A549 (cell line): ENCODE results near the gene CMTM4. TPM values are rescaled to one million over a fixed set of nuclear protein-coding genes. Genes with fewer than 3 reads are reported as not detected.

Experiments
- ATAC-seq, 2 experiments: fragments of 200-7000 bp in 1 of 2; fragments of >200 bp in 1 of 2; cut with Nextera tagmentation in 1 of 2; cut with Tn5 transposase in 1 of 2; 3 replicates each; pipeline versions ENCODE4 v1.8.0 to v1.9.1; 2018 to 2020; ENCODE audit warnings: mild to moderate bottlenecking in 1 of 2, moderate library complexity in 1 of 2
- CTCF ChIA-PET: fragments of 300-600 bp; sonication (Branson Sonifier 250); formaldehyde crosslinking; extraction: SDS; loops from one replicate; lab custom pipeline; 2021; ENCODE audit warnings: antibody characterized with exemption, inconsistent platforms; lab: Yijun Ruan, JAX
- POLR2A ChIA-PET: fragments of 350-600 bp; formaldehyde crosslinking; extraction: SDS; loops from one replicate; lab custom pipeline; 2021; ENCODE audit warnings: antibody characterized with exemption, inconsistent platforms; lab: Yijun Ruan, JAX
- DNase-seq, 2 experiments: peaks; one replicate each; pipeline versions ENCODE4 v3.0.0 to v3.0.0-alpha.2; 2011 to 2016; ENCODE audit warnings: low read depth in 1 of 2, low spot score in 1 of 2
- FAIRE-seq: peaks from 2 replicates; lab custom pipeline; 2011; peaks lifted over from hg19 to GRCh38; lab: Jason Lieb, UNC
- H3K27ac ChIP-seq, 2 experiments: fragments of >200 bp; sonication (Bioruptor Twin); formaldehyde crosslinking; 3 replicates each; pipeline ENCODE4 v1.5.1; 2016 to 2017
- H3K4me1 ChIP-seq: fragments of >200 bp; sonication (Bioruptor Twin); formaldehyde crosslinking; 3 replicates; pipeline ENCODE4 v1.6.1; 2016
- H3K4me2 ChIP-seq: fragments of >200 bp; sonication (Bioruptor Twin); formaldehyde crosslinking; 3 replicates; pipeline ENCODE4 v1.6.1; 2016
- H3K4me3 ChIP-seq: fragments of >200 bp; sonication (Bioruptor Twin); formaldehyde crosslinking; 3 replicates; pipeline ENCODE4 v1.5.1; 2016
- H3K9me3 ChIP-seq: fragments of >200 bp; sonication (Bioruptor Twin); formaldehyde crosslinking; 3 replicates; pipeline ENCODE4 v1.6.1; 2016
- ATOH8 ChIP-seq: fragments of 250-450 bp; sonication (Bioruptor Pico); IDR thresholded peaks from 2 replicates; pipeline ENCODE4 v1.5.0; 2020; ENCODE audit warnings: low read depth, mild to moderate bottlenecking, moderate library complexity
- CBX8 ChIP-seq: fragments of 200-600 bp; sonication (generic); IDR thresholded peaks from 2 replicates; pipeline ENCODE4 v1.6.1; 2016
- CEBPB ChIP-seq, 2 experiments: fragments of >200 bp in 1 of 2; sonication (Bioruptor Twin) in 1 of 2; formaldehyde crosslinking in 1 of 2; IDR thresholded peaks; 2 replicates each; pipeline ENCODE4 v1.6.1; 2012 to 2016
- CTCF ChIP-seq: fragments of >200 bp; sonication (Bioruptor Twin); formaldehyde crosslinking; IDR thresholded peaks from 3 replicates; pipeline ENCODE4 v1.5.1; 2016
- EP300 ChIP-seq, 2 experiments: fragments of >200 bp; sonication (Bioruptor Twin); formaldehyde crosslinking; IDR thresholded peaks; 2 replicates in 1 of 2; 3 replicates in 1 of 2; pipeline ENCODE4 v1.6.1; 2016 to 2017
- GATA3 ChIP-seq: IDR thresholded peaks from 2 replicates; pipeline ENCODE4 v1.6.1; 2012; ENCODE audit warnings: borderline replicate concordance
- HEYL ChIP-seq: fragments of 250-450 bp; sonication (Bioruptor Pico); IDR thresholded peaks from 2 replicates; pipeline ENCODE4 v1.8.0; 2021; ENCODE audit warnings: mild to moderate bottlenecking, moderate library complexity
- HOXB5 ChIP-seq: fragments of 250-450 bp; sonication (Bioruptor Pico); IDR thresholded peaks from 2 replicates; pipeline ENCODE4 v1.5.0; 2020; ENCODE audit warnings: mild to moderate bottlenecking, moderate library complexity
- KDM1A ChIP-seq: fragments of 200-600 bp; sonication (generic); IDR thresholded peaks from 2 replicates; pipeline ENCODE4 v1.6.1; 2016; ENCODE audit warnings: low read depth, mild to moderate bottlenecking
- MYC ChIP-seq: IDR thresholded peaks from 2 replicates; pipeline ENCODE4 v1.6.1; 2012; ENCODE audit warnings: mild to moderate bottlenecking, inconsistent platforms, low read length, improper control_type of control experiment, borderline replicate concordance
- NPAS2 ChIP-seq: fragments of 250-450 bp; sonication (Bioruptor Pico); IDR thresholded peaks from 2 replicates; pipeline ENCODE4 v1.8.0; 2022; ENCODE audit warnings: mild to moderate bottlenecking, moderate library complexity, borderline replicate concordance
- NR3C1 ChIP-seq: fragments of >200 bp; sonication (Bioruptor Twin); formaldehyde crosslinking; IDR thresholded peaks from 3 replicates; pipeline ENCODE4 v1.6.1; 2017
- POLR2AphosphoS2 ChIP-seq: conservative IDR thresholded peaks from 2 replicates; pipeline ENCODE4 v1.6.1; 2012; ENCODE audit warnings: low read length, improper control_type of control experiment, inconsistent platforms
- RAD21 ChIP-seq, 2 experiments: fragments of >200 bp in 1 of 2; sonication (Bioruptor Twin) in 1 of 2; formaldehyde crosslinking in 1 of 2; IDR thresholded peaks in 1 of 2; conservative IDR thresholded peaks in 1 of 2; 2 replicates in 1 of 2; 3 replicates in 1 of 2; pipeline ENCODE4 v1.6.1; 2012 to 2018; ENCODE audit warnings: inconsistent platforms in 1 of 2
- RARB ChIP-seq: fragments of 250-450 bp; sonication (Bioruptor Pico); IDR thresholded peaks from 2 replicates; pipeline ENCODE4 v1.8.0; 2021; ENCODE audit warnings: mild to moderate bottlenecking, moderate library complexity
- REST ChIP-seq: fragments of 200-600 bp; sonication (generic); IDR thresholded peaks from 2 replicates; pipeline ENCODE4 v1.6.1; 2016; ENCODE audit warnings: antibody characterized with exemption, mild to moderate bottlenecking, moderate library complexity
- RFX5 ChIP-seq: fragments of 450-650 bp; IDR thresholded peaks from 2 replicates; pipeline ENCODE4 v1.7.1; 2014; ENCODE audit warnings: antibody characterized with exemption, mild to moderate bottlenecking, moderate library complexity
- TFCP2L1 ChIP-seq: fragments of 250-450 bp; sonication (Bioruptor Pico); IDR thresholded peaks from 2 replicates; pipeline ENCODE4 v1.5.0; 2021; ENCODE audit warnings: mild to moderate bottlenecking
- USF2 ChIP-seq: fragments of 450-650 bp; IDR thresholded peaks from 2 replicates; pipeline ENCODE4 v1.6.1; 2014; ENCODE audit warnings: antibody characterized with exemption
- ZFP36 ChIP-seq: fragments of 450-650 bp; IDR thresholded peaks from 2 replicates; pipeline ENCODE4 v1.6.1; 2014; ENCODE audit warnings: borderline replicate concordance; ENCODE audit not compliant: partially characterized antibody
- WGBS: methylation state at CpG from one replicate; pipeline ENCODE4 v1.1.6; 2017; ENCODE audit errors: missing lambda C conversion rate; 5-methylcytosine and 5-hydroxymethylcytosine counted together
- polyA plus RNA-seq, 4 experiments: library from polyadenylated mRNA; depleted of rRNA in 3 of 4; stranded (reverse); fragments of >200 nt; fragmentation: RNase III in 1 of 4; extraction: RNeasy Plus Mini Kit Qiagen cat#74134 plus additional on column Dnase treatment in 1 of 4; gene quantifications; 2 replicates in 3 of 4; 3 replicates in 1 of 4; pipeline ENCODE4 v1.2.3, GENCODE V29; 2011 to 2017
- TF ChIP-seq, protein P1 (sequence below): fragments of >200 bp; sonication (Bioruptor Twin); formaldehyde crosslinking; IDR thresholded peaks from 2 replicates; pipeline ENCODE4 v1.6.1; 2016

The CMTM4 gene
- polyA plus RNA-seq, 2 of the 4 experiments (the other 2 are of a cell fraction): 24.8 to 58.6 TPM

GRCh38 chr16:66603537-66604375 lies 92.8 kb downstream of the CMTM4 start (continued):
- TF ChIP-seq HOXB5 (CRISPR knock-in tag) (peak; percentile 81; the same call in 1 of the 2 replicates), RAD21 (conservative IDR thresholded peaks at IDR 0.05 in 1 of 2, IDR thresholded peaks at IDR 0.05 in 1 of 2) (no peak)

GRCh38 chr16:66601471-66601870 lies 95.1 kb downstream of the CMTM4 start:
- FAIRE-seq: no peak

More at GRCh38 chr16:66601471-66601870, 95.1 kb downstream of the CMTM4 start:
- ChIA-PET POLR2A (no interaction called here), CTCF (interaction anchor here (0.8 to 1.7 kb wide), 8 partner anchors 9 to 271 kb away, joined by 3 to 5 read pairs (median 3); no protein-coding TSS in a partner anchor)
- Histone ChIP-seq H3K4me2 (no peak overlapping the region), H3K4me1 (peaks cover 15% of the 10 kb centered on the region), H3K27ac (no peak overlapping the region), H3K9me3 (no peaks in the 10 kb centered on the region), H3K4me3 (no peak overlapping the region)
- DNase-seq: no peak
- 83% methylated on average over 5 of the region's 5 CpGs for WGBS
- no peak for ATAC-seq
- TF ChIP-seq CTCF: no peak
- no peak for TF ChIP-seq POLR2AphosphoS2
- no peak for TF ChIP-seq HEYL (CRISPR knock-in tag)
- TF ChIP-seq KDM1A: no peak
- TF ChIP-seq, protein P1, sequence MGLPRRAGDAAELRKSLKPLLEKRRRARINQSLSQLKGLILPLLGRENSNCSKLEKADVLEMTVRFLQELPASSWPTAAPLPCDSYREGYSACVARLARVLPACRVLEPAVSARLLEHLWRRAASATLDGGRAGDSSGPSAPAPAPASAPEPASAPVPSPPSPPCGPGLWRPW: no peak
- no peak for TF ChIP-seq GATA3
- TF ChIP-seq ATOH8 (CRISPR knock-in tag): no peak
- TF ChIP-seq USF2: no peak
- TF ChIP-seq RFX5: no peak
- no peak for TF ChIP-seq ZFP36
- TF ChIP-seq MYC: no peak
- TF ChIP-seq CBX8: no peak
- no peak for TF ChIP-seq TFCP2L1
- no peak for TF ChIP-seq NPAS2 (CRISPR knock-in tag)
- no peak for TF ChIP-seq NR3C1
- TF ChIP-seq CEBPB (IDR thresholded peaks at IDR 0.05): no peak
- no peak for TF ChIP-seq REST
- no peak for TF ChIP-seq RARB
- TF ChIP-seq EP300 (IDR thresholded peaks at IDR 0.05): no peak
- TF ChIP-seq, all 56 proteins: peak for 0
